GM18951 (cell line): ENCODE data around the gene TICRR.
"Not testable (repeated sequence)": the region's sequence is repeated elsewhere in the genome, so short reads cannot be mapped to it uniquely, and the experiment has no call there.

Source experiments
- POLR2A ChIP-seq: IDR thresholded peaks from 4 replicates; pipeline ENCODE4 v1.6.1; 2011; ENCODE audit warnings: mild to moderate bottlenecking; ENCODE audit not compliant: insufficient read length, insufficient read depth; ENCODE audit errors: extremely low read depth
- in situ Hi-C: fragments of 300-500 bp; cut with MboI; formaldehyde crosslinking; loops from one replicate; pipeline ENCODE4 v1.12.0; 2022; ENCODE audit warnings: low sequenced_read_pairs, mixed read lengths, inconsistent platforms; ENCODE audit not compliant: unreplicated experiment

The TICRR gene, protein sequence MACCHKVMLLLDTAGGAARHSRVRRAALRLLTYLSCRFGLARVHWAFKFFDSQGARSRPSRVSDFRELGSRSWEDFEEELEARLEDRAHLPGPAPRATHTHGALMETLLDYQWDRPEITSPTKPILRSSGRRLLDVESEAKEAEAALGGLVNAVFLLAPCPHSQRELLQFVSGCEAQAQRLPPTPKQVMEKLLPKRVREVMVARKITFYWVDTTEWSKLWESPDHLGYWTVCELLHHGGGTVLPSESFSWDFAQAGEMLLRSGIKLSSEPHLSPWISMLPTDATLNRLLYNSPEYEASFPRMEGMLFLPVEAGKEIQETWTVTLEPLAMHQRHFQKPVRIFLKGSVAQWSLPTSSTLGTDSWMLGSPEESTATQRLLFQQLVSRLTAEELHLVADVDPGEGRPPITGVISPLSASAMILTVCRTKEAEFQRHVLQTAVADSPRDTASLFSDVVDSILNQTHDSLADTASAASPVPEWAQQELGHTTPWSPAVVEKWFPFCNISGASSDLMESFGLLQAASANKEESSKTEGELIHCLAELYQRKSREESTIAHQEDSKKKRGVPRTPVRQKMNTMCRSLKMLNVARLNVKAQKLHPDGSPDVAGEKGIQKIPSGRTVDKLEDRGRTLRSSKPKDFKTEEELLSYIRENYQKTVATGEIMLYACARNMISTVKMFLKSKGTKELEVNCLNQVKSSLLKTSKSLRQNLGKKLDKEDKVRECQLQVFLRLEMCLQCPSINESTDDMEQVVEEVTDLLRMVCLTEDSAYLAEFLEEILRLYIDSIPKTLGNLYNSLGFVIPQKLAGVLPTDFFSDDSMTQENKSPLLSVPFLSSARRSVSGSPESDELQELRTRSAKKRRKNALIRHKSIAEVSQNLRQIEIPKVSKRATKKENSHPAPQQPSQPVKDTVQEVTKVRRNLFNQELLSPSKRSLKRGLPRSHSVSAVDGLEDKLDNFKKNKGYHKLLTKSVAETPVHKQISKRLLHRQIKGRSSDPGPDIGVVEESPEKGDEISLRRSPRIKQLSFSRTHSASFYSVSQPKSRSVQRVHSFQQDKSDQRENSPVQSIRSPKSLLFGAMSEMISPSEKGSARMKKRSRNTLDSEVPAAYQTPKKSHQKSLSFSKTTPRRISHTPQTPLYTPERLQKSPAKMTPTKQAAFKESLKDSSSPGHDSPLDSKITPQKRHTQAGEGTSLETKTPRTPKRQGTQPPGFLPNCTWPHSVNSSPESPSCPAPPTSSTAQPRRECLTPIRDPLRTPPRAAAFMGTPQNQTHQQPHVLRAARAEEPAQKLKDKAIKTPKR (N-terminal part only)

DNA sequence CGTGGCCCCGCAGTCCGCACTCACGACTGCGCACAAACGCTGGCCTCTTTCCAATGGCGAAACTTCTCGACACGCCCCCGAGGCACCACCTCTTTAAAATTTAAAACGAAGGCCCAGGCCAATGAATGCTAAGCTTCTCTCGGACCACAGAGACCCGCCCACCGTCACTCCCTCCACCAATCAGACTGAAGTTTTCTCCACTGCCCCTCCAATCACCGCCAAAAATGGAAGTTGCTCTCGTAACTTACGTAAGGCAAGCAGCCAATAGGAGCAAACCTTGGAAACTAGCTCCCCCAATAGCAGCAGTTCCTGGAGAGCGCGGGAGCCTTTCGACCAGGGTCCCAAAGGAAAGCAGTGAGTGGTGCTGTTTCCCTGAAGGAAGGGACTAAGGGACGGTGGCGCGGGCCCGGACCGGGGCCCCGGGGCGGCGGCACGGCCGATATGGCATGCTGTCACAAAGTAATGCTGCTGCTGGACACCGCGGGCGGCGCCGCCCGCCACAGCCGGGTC, at the start of gene TICRR:
Gene TICRR (plus strand): TSS at position 324 of the 510 bp plus-strand sequence. CDS start 118 bp downstream, at position 442.
- TF ChIP-seq POLR2A, result peak; percentile 71
- in situ Hi-C loops, result no loop called here

DNA sequence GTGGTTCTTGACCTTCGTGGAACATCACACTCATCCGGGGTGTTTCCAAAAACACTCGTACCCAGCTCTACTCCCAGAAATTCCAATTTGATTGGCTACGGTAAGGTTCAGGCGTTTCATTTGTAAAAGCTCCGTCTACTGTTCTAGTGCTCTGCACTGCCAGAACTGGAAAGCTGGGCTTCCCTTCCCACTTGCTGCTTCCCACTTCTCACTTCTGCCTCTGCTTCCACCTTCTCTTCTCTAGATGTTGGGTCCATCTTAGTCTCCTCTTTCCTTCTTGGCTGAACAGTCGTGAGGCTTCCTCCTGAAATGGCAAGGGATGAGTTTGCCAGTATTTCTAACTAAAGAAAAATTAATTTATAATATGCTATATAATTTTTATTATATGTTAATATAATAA, 49.1 kb upstream of the TICRR start:
- in situ Hi-C loops, result no loop called here
- TF ChIP-seq POLR2A, result no peak

DNA sequence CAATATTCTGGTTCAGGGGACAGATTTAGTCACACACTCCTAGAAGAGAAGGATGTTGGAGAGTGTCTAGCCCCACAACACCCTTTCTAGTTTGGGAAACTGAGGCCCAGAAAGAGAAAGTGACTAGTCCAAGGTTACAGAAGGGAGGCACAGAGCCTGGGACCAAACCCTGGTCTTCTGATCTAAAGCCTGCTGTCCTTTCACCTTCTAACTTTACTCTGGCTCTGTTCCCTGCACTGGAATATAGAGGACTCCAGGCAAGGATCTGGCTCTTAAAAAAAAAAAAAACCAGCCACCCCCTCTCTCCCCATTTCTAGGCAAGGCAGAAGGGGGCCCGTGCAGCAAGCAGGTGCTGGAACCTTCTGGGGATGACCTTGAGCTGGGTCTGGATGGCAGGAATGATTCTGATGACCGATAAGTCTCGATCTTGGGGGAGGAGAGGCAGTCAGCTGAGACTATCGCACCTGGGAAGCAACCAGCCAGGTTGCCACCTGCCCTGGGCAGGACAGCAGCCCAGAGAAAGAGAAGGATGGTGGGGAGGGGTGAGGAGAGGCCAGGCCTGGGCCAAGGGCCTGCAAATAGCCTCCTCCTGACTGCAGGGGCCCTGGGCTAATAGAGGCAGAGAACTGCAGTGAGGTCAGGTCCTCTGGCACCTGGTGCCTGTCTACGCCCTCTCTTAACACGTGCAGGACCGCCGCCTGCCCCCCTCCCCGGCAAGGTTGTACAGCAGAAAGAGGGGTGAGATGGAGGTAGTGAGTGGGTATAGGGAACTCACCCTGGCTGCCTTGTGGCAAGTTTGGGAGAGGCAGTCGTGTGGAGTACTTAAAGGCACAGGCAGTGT, 48.4 kb upstream of the TICRR start:
- TF ChIP-seq POLR2A, result no peak
- in situ Hi-C loops, result no loop called here

DNA sequence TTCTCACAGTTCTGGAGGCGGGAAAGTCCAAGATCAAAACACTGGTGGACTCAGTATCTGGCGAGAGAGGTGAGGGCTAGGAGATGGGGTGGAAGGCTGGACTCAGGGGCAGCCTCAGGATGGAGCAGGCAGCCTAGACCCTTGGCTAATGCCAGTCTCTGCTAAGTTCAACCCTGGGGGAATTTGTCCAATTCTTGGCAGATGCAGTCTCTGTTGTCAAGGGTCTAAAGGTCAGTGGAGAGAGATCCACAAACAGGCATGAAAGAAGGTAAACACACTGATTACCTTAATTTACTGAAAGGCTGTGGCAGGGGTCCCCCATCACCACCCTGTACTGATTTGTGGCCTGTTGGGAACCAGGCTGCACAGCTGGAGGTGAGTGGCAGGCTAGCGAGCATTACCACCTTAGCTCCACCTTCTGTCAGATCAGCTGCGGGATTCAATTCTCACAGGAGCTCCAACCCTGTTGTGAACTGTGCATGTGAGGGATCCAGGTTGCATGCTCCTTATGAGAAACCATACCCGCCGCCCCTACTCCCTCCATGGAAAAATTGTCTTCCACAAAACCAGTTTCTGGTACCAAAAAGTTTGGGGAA, 46.4 kb upstream of the TICRR start:
- in situ Hi-C loops, result no loop called here
- TF ChIP-seq POLR2A, result no peak

DNA sequence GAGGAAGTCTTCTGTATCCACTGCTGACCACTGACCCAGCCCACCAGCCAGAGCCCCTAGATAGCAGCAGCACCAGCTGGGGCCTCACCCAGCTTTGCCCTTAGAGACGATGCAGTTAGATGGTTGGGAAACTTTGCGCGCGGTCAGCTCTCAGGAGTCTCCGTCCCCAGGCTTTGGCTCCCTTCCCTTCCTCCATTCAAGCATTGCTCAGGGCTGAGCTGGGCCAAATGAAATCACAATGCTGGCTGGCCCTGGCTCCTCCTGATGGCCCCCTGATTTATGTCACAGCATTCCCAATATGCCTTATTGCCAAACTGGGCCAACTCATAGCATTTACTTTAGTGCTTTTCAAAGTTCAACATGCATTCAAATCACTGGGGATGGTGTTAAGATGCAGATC, 44.3 kb upstream of the TICRR start:
- in situ Hi-C loops, result no loop called here
- TF ChIP-seq POLR2A, result no peak

DNA sequence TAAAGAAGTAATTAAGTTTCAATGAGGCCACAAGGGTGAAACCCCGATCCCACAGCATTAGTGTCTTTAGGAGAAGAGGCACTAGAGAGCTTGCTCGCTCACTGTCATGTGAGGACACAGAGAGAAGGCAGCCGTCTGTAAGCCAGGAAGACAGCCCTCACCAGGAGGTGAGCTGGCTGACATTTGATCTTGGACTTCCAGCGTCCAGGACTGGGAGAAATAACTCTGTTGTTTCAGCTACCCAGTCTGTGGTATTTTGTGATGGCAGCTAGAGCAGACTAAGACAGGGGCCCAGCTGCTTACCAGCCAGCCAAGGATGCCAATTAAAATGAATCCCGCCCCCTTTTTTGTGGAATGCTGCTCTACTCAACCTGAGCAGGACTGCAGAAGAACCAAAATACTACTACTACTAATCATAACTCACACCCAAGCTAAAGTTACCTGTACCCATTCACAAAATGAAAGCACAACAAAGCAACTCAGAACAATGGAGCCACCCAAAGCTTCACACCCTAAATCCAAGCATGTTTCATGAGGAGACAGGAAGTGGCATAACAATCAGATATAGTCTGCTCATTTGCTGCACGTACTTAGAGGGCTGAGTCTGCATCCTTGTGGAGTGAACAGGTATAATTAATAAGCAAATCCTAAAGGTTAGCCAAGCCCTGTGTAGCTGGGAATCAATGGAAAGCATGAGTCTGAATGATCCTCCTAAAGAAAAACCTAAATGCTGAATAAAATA, 43.3 kb upstream of the TICRR start:
- no peak for TF ChIP-seq POLR2A
- in situ Hi-C loops, result no loop called here

DNA sequence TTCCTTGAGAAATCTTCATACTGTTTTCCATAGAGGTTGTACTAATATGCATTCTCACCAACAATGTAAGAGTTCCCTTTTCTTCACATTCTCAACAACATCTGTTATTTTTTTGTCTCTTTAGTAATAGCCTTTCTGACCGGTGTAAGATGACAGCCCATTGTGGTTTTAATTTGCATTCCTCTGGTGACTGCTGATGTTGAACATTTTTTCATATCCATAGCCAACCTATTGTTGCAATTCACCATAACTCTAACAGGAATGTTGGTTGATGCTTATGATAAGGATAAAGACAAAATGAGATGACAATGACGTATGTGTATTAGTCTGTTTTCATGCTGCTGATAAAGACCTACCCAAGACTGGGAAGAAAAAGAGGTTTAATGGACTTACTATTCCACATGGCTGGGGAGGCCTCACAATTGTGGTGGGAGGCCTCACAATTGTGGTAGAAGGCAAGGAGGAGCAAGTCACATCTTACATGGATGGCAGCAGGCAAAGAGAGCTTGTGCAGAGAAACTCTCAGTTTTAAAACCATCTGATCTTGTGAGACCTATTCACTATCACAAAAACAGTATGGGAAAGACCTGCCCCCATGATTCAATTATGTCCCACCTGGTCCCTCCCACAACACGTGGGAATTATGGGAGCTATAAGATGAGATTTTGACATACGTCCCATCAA, 41.3 kb upstream of the TICRR start:
- in situ Hi-C loops, result no loop called here

DNA sequence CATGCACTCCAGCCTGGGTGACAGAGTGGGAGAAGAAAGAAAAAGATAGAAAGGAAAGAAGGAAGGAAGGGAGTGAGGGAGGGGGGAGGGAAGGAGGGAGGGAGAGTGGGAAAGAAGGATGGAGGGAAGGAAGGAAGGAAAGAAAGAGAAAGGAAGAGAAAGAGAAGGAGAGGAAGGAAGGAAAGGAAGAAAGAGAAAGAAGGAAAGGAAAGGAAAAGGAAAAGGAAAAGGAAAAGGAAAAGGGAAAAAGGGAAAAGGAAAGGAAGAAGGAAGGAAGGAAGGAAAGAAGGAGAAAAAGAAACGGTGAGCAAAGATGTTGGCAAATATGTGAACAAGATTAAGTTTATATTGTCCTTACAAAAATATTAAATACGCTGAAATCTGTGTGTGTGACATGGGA, 36.2 kb upstream of the TICRR start:
- no peak for TF ChIP-seq POLR2A

More for the DNA sequence above, 41.3 kb upstream of the TICRR start:
- TF ChIP-seq POLR2A, result no peak

DNA sequence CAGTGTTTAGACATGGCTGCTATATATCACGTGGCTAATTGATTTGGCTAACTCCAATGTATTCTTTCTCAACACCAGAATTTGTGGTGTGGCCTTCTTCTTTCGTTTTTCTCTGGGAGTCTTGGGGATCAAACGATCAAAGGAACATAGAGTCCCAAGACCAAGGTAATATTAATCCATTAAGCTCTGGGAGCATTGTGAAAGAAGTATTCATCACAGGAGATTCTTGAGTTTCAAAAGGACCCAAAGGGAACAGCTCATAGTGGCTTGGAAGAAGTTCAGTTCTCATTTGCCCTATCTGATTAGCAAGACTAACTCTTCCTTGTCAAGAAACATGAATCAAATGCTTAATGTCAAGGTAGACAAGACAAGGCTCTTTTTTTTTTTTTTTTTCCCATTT, 32.9 kb upstream of the TICRR start:
- in situ Hi-C loops, result no loop called here
- no peak for TF ChIP-seq POLR2A

More for the DNA sequence above, 36.2 kb upstream of the TICRR start:
- in situ Hi-C loops, result no loop called here

DNA sequence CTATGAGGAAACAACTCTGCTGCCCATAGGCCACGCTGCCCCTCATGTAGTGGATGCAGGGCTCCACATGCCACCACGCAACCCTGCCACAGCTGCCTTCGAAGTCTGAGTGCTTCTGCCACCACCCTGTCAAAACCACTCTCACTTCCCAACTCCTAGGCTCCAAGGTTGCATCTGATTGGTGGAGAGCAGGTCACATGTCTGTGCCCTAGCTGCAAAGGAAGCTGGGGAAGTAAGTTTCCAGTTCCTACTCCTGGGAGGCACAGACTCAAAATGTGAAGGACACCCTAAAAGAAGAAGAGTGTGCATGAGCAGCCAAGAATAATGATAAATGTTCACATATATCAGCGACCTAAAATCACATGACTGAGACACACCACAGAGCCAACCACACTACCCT, 31.9 kb upstream of the TICRR start:
- in situ Hi-C loops, result no loop called here
- no peak for TF ChIP-seq POLR2A

DNA sequence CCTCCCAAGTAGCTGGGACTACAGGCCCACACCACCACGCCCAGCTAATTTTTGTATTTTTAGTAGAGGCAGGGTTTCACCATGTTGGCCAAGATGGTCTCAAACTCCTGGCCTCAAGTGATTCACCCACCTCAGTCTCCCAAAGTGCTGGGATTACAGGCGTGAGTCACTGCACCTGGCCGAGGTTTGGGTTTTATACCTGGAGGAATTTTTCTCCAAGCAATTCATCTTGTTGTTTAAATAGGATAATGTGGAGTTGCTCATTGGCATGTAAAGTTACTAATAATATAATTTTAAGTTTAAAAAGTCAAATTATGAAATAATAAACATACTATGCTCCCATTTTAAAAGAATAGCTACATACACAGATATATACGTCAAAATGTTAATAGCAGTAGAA, 26.1 kb upstream of the TICRR start:
- in situ Hi-C loops, result not testable (repeated sequence)

DNA sequence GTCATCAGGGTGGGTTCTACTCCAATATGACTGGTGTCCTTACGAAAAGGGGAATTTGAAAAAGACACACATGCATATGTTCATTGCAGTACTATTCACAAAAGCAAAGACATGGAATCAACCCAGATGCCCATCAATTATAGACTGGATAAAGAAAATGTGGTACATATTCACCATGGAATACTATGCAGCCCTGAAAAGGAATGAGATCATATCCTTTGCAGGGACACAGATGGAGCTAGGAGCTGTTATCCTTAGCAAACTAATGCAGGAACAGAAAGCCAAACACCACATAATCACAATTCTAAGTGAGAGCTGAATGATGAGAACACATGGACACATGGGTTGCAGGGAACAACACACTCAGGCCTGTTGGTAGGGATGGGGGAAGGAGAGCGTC, 24.8 kb upstream of the TICRR start:
- TF ChIP-seq POLR2A, result no peak
- in situ Hi-C loops, result no loop called here
